Hepatocyte (in vitro differentiated cells): ENCODE data around the gene IFIT3.

Experiments used
- CTCF ChIP-seq: fragments of 200-600 bp; sonication (generic); IDR thresholded peaks from 2 replicates; pipeline ENCODE4 v1.5.1; 2016; ENCODE audit warnings: antibody characterized with exemption, mild to moderate bottlenecking; ENCODE audit not compliant: poor library complexity
- EZH2 ChIP-seq: fragments of 200-600 bp; sonication (generic); IDR thresholded peaks from 2 replicates; pipeline ENCODE4 v1.6.1; 2016; ENCODE audit warnings: antibody characterized with exemption, mild to moderate bottlenecking, borderline replicate concordance

GRCh38 chr10:89382757-89383156 is 55.0 kb downstream of the IFIT3 start:
- TF ChIP-seq CTCF = no peak
- TF ChIP-seq EZH2 = no peak
